GM23338 (cell line): ENCODE data around the gene MEF2A.

ENCODE experiments used
- CREB1 ChIP-seq: fragments of 250-450 bp; sonication (Bioruptor Pico); IDR thresholded peaks from 2 replicates; pipeline ENCODE4 v1.5.0; 2020; ENCODE audit warnings: low read depth, mild to moderate bottlenecking, moderate library complexity
- CTCF ChIP-seq, 2 experiments: fragments of 200-600 bp in 1 of 2; sonication (generic) in 1 of 2; conservative IDR thresholded peaks; 2 replicates each; pipeline versions ENCODE4 v1.5.1 to v1.6.1; 2016 to 2017; ENCODE audit warnings: antibody characterized with exemption in 2 of 2, low read depth in 2 of 2, mild to moderate bottlenecking in 2 of 2, moderate library complexity in 1 of 2
- EZH2 ChIP-seq: fragments of 200-600 bp; sonication (generic); IDR thresholded peaks from one replicate; pipeline ENCODE4 v1.8.0; 2017; ENCODE audit warnings: antibody characterized with exemption, mild to moderate bottlenecking, low read depth; ENCODE audit not compliant: unreplicated experiment
- EZH2phosphoT487 ChIP-seq: fragments of 200-600 bp; sonication (generic); IDR thresholded peaks from one replicate; pipeline ENCODE4 v1.8.1; 2018; ENCODE audit warnings: antibody characterized with exemption; ENCODE audit not compliant: unreplicated experiment
- JUNB ChIP-seq: IDR thresholded peaks from one replicate; pipeline ENCODE4 v1.6.1; 2016; ENCODE audit warnings: antibody characterized with exemption; ENCODE audit not compliant: unreplicated experiment
- NANOG ChIP-seq: IDR thresholded peaks from 2 replicates; pipeline ENCODE4 v1.6.1; 2016; ENCODE audit warnings: antibody characterized with exemption, borderline replicate concordance
- POLR2AphosphoS5 ChIP-seq: IDR thresholded peaks from 2 replicates; pipeline ENCODE4 v1.6.1; 2016; ENCODE audit warnings: antibody characterized with exemption, low read depth
- REST ChIP-seq: IDR thresholded peaks from one replicate; pipeline ENCODE4 v1.6.1; 2018; ENCODE audit warnings: antibody characterized with exemption; ENCODE audit not compliant: unreplicated experiment
- ZNF114 ChIP-seq: fragments of 250-450 bp; sonication (Bioruptor Pico); IDR thresholded peaks from 2 replicates; pipeline ENCODE4 v1.5.0; 2020; ENCODE audit warnings: mild to moderate bottlenecking, moderate library complexity
- ZNF331 ChIP-seq: fragments of 250-450 bp; sonication (Bioruptor Pico); IDR thresholded peaks from 2 replicates; pipeline ENCODE4 v1.5.0; 2020; ENCODE audit warnings: low read depth, mild to moderate bottlenecking, moderate library complexity

GRCh38 chr15:99717161-99718009, 151.6 kb downstream of the MEF2A start:
- TF ChIP-seq CTCF (conservative IDR thresholded peaks at IDR 0.05; ENCODE audit: low read depth in 2 of 2) (no peak), REST (no peak), POLR2AphosphoS5 (no peak), NANOG (no peak), EZH2 (no peak), EZH2phosphoT487 (no peak), ZNF331 (CRISPR knock-in tag) (no peak), CREB1 (CRISPR knock-in tag) (no peak), ZNF114 (CRISPR knock-in tag) (no peak), JUNB (no peak)
